ENCODE measurements around the gene PRSS57.
A peak's percentile ranks its signal among the peaks of the same experiment; 100 is the strongest.
"Not testable (repeated sequence)": the region's sequence is repeated elsewhere in the genome, so short reads cannot be mapped to it uniquely, and the experiment has no call there.

Gene PRSS57

GRCh38 chr19:666985-667573 lies 28.2 kb downstream of the PRSS57 start:
- DNase-seq, result not testable (repeated sequence)

DNA sequence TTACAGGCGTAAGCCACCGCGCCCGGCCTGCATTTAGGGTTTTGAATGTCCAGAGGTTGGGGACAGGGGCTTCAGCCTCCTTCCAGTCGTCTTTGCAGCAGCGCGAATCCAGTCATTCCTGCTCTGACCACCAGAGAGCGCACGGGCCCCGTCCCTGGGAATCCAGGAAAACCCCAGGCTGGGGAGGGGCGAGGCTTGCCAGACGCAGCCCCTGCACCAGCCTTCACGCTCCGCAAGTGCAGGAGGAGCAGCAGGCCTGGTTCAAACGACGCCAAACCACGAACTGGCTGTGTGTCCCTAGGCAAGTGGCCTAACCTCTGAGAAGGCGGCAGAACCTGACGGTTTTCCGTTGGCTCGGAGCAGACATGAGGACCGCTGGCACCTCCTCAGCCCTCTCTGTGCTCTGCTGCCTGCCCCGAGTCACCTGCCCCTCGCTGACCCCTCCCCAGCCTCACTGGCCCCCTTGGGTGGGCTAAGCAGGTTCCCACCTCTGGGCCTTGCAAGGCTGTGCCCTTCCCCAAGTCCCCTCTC lies 30.3 kb downstream of the PRSS57 start:
- DNase-seq, result peak; percentile 78

DNA sequence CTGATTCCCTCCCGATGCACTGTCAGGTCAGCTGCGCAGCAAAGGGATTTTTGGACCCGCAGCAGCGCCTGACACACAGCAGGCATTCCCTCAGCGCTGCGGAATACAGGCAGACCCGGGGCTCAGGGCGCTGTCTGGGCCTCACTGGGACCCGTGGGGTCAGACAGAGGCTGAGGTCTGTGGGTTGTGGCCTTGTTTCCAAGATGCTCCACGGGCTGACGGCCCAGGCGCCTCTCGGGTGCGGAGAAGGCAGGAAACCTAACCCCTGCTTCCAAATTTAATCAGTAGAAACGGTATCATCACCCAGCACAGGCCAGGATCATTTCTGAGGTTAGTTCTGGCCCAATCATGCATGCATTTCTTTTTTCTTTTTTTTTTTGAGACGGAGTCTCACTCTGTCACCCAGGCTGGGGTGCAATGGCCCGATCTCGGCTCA lies 31.6 kb downstream of the PRSS57 start:
- no peak for DNase-seq

- DNase-seq, result peak; percentile 89
Observed at GRCh38 chr19:662962-663681, 32.1 kb downstream of the PRSS57 start, which contains the start of gene RNF126. Gene RNF126 (minus strand): TSS chr19:663214. CDS start chr19:663121, 93 bp downstream.

- DNase-seq, result peak; percentile 17
Observed at GRCh38 chr19:662207-662961, 32.9 kb downstream of the PRSS57 start.

DNA sequence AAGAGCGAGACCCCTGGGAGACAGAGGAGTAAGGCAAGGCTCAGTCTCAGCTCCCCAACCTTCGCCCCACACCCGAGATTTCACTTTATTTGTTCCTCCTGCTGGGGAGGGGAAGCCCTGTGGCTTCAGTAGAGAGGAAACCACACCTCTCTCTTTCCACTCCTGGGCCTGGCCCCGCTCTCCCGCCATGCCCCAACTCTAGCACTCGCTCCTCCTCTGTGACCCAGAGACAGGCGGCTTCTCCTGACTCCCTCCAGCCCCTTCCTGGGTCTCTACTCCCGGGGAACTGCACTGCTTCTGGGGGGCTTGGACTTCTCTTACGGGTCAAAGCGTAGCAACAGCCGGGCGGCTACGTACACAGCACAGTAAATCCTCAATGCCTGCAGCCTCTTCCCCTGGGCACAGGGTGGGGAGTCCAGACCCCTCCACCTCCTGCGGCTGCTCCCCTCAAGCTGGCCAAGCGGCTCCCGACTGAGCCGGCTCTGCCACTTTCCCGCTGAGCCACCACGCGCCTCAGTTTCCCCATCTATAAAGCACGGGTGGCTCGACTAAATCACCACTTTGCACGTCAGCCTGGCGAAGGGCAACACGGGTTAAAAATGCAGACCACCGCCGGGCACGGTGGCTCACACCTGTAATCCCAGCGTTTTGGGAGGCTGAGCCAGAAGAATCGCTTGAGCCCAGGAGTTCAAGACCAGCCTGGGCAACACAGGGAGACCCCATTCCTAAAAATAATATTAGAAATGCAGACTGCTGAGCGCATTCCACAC lies 33.6 kb downstream of the PRSS57 start:
- DNase-seq, result peak; percentile 16

- no peak for DNase-seq
Observed at GRCh38 chr19:660793-661426, 34.3 kb downstream of the PRSS57 start.

DNA sequence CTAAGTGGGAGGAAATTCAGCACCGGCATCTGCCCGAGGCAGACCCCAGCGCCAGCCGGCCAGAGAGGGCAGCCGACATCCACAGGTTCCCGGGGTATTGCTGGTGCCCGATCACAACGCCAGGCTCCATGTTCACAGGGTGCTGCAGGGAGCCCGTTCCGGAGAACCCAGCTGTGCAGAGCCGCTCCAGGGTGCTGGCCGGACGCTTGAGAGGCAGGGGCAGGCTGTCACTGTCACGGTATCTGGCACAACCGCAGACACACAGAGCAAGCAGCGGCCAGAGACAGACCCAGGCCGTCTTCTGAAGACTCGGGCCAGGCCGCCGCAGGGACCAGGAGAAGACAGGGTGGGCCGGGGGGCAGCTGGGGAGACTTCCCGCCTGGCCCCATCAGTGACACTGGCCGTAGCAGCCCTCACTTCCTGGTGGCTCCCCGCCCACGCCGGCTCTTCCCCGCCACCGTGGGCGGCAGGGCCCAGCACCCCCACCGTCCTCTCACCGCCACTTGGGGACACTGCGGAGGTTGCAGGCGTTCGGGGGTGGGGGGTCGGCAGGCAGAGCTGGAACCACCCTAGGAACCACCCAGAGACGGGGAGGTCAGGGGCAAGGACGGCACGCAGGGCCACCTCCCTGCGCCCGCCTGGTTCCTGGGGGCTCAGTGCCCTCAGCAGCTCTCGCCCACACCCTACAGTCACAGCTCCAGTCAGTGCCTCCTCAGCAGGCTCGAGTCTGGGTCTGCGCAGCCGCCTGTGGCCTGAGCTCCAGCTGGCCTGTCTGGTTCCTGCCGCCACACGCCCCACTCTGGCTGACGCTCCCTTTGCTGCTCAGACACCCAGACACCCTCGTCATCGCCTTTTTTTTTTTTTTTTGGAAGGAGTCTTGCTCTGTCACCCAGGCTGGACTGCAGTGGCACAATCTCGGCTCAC lies 36.1 kb downstream of the PRSS57 start:
- DNase-seq, result no peak

- no peak for DNase-seq
Observed at GRCh38 chr19:658059-658839, 37.0 kb downstream of the PRSS57 start.

- no peak for DNase-seq
Observed at GRCh38 chr19:657611-658010, 37.6 kb downstream of the PRSS57 start.

DNA sequence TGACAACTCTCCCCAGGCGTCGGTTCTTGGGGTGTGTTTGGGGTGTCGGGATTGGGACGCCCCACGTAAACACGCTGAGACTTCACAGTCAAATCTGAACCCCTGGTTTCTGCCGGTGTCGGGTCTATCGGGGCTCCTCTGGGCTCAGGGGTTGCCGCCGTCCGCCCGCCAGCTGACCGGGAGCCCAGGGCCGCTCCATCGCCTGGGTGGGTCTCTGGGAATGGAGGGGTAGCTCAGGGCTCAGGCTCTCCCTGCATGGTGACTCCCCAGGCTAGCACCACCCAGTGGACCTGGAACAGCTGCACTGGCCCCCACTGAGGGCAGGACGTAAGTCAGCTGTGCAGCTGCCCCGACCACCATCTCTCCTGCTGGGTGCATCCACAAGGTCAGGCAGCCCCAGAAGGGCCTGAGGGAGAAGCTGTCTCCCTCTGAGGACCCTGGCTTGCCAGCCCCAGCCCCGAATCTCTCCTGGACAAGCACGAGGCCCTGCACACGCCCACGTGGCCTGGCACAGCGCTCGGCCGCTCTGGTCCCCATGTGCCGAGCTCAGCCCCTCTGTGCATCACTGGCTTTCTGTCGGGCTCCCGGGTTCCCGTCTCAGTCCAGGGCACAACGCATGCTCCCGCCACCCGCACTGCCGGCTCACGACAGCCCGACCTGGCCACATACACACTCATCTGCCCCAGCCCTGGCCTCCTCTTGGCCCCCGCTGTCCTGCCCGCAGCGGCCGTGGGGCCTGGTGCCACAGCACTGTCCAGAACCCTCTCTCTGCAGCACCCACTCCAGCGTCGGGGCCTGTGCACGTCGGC lies 38.3 kb downstream of the PRSS57 start:
- DNase-seq, result no peak

DNA sequence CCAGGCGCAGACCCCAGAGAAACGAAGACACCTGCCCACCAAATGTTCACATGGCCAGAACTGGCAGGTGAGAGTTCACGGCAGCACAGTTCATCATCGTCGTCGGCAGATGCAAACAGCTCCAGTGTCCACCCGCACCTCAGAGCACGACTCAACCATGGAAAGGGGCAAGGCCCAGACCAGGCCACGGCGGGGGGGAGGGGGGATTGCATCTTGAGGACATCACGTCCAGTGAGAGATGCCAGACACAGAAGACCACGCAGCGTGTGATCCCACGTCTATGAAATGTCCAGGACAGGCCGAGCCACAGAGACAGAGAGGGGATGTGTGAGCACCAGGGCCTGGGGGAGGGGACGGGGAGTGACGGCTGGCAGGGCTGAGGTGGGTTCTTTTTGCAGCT lies 39.6 kb downstream of the PRSS57 start:
- no peak for DNase-seq

DNA sequence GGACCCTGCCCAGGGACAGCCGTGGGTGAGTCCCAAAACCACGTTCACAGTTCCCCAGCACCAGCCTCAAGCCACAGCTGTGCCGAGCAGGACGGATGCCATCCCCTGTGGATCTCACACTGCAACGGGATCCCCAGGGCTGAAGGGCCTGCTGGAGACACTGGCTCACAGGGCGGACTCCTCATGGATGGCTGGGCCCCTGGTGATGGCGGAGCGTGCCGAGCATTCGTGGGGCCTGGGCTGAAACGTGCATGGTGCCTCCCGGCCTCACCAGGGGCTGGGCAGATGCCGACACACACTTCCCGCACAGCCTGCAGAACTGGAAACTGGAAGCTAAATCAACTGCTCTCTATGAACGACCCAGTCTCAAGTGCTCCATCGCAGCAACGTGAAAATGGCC lies 41.8 kb downstream of the PRSS57 start:
- no peak for DNase-seq

DNA sequence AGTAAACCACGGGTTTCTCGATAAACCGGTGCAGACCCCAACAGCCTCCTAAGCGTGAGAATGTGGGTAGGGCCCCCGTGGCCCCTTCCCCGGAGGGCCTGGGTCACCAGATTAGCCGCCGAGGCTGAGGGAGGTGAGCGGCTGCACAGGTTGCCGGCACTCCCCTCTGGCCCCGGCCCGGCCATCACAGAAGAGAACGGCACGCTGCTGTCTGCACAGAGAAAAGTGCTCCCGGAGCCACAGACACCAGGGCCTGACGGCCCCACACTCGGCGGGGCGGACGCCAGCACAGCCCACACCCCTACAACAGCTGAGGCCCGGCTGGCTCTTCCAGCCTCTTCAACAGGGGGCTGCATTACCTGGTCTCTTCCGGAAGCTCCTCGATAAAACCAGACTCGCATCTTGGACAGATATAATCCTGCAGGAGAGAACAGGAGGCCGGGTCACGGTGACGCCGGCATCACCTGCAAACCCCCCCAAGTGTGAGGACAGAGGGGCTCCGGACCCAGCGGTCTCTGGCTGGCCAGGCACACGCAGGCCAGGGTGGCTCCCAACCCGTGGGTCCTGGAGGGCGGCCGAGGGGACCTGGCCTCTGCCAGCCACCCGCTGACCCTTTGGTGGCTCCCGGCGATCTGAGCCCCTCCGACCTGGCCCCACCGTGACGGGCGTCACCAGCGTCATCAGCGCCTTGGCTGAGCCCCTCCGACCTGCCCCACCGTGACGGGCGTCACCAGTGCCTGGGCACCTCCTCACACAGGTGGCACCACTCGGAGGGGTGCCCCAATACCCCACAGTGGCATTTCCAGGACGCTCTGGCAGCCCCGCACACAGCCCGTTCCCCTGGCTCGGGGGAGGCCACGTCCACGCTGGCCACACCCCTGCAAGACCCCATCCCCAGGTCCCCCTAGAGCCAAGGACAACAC lies 42.5 kb downstream of the PRSS57 start:
- DNase-seq, result no peak

DNA sequence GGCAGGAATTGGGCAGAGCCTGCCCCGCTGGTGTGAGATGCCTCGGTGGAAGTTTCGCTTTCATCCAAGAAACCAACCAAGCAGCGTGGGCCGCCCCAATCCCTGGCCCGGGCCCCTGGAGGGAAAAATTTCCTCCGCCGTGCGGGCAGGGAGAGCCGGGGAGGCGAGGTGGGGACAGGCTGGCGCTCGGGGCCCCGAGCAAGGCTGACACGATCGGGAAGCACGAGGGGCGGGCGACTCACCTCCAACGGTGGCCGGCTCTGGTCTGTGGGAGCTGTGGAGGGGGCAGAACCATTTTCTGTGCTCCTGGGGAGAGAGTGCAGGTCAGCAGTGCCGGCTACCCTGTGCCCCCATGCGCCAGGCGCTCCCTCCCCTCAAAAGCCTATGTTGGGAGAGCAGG lies 43.3 kb downstream of the PRSS57 start:
- no peak for DNase-seq

DNA sequence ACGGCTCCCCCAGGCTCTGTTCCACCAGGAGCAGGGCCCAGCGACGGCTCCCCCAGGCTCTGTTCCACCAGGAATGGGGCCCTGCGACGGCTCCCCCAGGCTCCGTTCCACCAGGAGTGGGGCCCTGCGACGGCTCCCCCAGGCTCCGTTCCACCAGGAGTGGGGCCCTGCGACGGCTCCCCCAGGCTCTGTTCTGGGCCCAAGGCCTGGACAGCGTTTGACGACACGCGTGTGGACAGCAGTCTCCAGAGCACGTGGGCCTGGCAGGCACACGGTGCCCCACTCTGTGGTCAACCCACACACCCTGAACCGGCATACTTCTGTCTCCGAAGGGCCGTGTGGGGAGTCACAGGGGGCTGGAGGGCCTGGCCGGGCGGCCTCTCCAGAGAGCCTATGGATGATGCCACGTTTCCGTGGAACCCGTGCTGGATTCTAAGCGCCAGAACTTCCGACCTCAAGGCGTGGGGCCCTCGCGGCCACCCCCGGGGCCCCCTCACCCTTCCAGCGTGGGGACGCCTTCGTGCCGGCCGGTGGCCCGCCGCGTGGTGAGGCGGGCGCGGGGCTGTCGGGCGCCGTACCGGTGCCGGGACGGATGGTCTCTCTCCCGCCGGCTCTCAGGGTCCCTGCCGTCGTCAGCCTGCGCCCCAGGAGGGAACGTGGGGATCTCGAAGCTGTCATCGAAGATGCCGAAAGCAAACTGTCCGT lies 44.0 kb downstream of the PRSS57 start:
- DNase-seq, result no peak

GRCh38 chr19:650121-650520 lies 45.1 kb downstream of the PRSS57 start:
- DNase-seq, result no peak

Measured in OCI-M1 (cell line).